HL-60 (cell line): Measurements from ENCODE around the gene GALNT6.

Experiments
- DNase-seq, 2 experiments: peaks; one replicate each; pipeline ENCODE4 v3.0.0-alpha.2; 2010 to 2020; ENCODE audit warnings: low read depth in 1 of 2, low spot score in 1 of 2
- H3K27ac ChIP-seq: fragments of 250-450 bp; sonication (Bioruptor Pico); replicated peaks from 2 replicates; pipeline ENCODE4 v1.5.1; 2020; ENCODE audit warnings: mild to moderate bottlenecking, moderate library complexity
- H3K27me3 ChIP-seq: fragments of 250-450 bp; sonication (Bioruptor Pico); 2 replicates; pipeline ENCODE4 v1.5.1; 2021; ENCODE audit warnings: mild to moderate bottlenecking, moderate library complexity; ENCODE audit not compliant: insufficient read depth, poor library complexity, severe bottlenecking
- H3K4me3 ChIP-seq: replicated peaks from 2 replicates; pipeline ENCODE4 v1.5.1; 2011; ENCODE audit warnings: mild to moderate bottlenecking, control low read depth, low read length; ENCODE audit not compliant: insufficient read depth
- GABPA ChIP-seq: IDR thresholded peaks from 2 replicates; pipeline ENCODE4 v1.6.1; 2012; ENCODE audit warnings: low read depth
- POLR2AphosphoS5 ChIP-seq: IDR thresholded peaks from 2 replicates; pipeline ENCODE4 v1.6.1; 2012; ENCODE audit warnings: low read depth
- SPI1 ChIP-seq: IDR thresholded peaks from 2 replicates; pipeline ENCODE4 v1.6.1; 2012; ENCODE audit warnings: low read depth, mild to moderate bottlenecking, borderline replicate concordance
- TF ChIP-seq, protein P1 (sequence below): IDR thresholded peaks from 2 replicates; pipeline ENCODE4 v1.6.1; 2012; ENCODE audit warnings: low read depth; ENCODE audit not compliant: insufficient replicate concordance
- TF ChIP-seq, protein P2 (sequence below): IDR thresholded peaks from one replicate; pipeline ENCODE4 v1.5.1; 2011; ENCODE audit warnings: low read length, control low read depth, inconsistent platforms; ENCODE audit not compliant: insufficient read depth

GALNT6 gene

DNA sequence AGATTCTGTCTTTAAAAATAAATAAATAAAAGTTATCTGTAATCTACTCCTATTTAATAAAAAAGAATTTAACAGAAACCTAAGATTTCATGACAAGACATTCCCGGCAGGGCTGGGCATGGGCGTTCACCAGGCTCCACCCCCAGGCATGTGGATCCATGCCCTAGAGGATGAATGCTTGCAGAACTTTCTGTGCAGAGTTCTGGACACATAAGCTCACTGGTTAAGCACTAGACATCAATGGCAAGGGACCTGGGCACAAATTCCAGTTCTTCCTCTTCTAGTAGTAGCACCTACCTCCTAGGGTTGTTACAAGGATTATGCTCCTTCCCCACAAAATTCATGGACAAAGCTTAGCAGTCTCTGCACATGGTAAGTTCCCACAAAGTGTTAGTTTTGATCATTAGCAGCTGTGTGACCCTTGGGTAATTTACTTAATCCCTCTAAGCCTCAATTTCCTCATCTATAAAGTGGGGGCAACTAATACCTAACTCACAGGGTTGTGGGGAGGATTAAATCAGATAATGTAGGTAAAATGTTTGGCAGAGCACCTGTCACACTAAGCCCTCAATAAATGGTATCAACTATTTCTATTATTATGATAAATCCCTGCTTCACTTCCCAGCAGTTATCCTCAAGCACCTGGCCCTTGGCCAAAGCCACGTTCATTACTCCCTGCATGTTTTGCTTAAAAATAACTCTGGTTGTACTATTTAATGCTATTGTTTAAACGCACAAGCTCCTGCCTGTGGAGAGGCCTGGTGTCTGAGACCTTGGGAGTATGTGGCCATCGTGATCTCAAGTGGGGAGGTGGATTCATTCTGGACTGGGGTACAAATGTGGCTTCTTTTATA is 9.8 kb downstream of the GALNT6 start:
- no peak overlapping the region for H3K4me3 ChIP-seq
- no peak overlapping the region for H3K27ac ChIP-seq
- TF ChIP-seq SPI1: no peak
- no peak for TF ChIP-seq POLR2AphosphoS5
- TF ChIP-seq, protein P1, sequence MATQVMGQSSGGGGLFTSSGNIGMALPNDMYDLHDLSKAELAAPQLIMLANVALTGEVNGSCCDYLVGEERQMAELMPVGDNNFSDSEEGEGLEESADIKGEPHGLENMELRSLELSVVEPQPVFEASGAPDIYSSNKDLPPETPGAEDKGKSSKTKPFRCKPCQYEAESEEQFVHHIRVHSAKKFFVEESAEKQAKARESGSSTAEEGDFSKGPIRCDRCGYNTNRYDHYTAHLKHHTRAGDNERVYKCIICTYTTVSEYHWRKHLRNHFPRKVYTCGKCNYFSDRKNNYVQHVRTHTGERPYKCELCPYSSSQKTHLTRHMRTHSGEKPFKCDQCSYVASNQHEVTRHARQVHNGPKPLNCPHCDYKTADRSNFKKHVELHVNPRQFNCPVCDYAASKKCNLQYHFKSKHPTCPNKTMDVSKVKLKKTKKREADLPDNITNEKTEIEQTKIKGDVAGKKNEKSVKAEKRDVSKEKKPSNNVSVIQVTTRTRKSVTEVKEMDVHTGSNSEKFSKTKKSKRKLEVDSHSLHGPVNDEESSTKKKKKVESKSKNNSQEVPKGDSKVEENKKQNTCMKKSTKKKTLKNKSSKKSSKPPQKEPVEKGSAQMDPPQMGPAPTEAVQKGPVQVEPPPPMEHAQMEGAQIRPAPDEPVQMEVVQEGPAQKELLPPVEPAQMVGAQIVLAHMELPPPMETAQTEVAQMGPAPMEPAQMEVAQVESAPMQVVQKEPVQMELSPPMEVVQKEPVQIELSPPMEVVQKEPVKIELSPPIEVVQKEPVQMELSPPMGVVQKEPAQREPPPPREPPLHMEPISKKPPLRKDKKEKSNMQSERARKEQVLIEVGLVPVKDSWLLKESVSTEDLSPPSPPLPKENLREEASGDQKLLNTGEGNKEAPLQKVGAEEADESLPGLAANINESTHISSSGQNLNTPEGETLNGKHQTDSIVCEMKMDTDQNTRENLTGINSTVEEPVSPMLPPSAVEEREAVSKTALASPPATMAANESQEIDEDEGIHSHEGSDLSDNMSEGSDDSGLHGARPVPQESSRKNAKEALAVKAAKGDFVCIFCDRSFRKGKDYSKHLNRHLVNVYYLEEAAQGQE: no peak
- no peak for TF ChIP-seq GABPA
- TF ChIP-seq, protein P2, sequence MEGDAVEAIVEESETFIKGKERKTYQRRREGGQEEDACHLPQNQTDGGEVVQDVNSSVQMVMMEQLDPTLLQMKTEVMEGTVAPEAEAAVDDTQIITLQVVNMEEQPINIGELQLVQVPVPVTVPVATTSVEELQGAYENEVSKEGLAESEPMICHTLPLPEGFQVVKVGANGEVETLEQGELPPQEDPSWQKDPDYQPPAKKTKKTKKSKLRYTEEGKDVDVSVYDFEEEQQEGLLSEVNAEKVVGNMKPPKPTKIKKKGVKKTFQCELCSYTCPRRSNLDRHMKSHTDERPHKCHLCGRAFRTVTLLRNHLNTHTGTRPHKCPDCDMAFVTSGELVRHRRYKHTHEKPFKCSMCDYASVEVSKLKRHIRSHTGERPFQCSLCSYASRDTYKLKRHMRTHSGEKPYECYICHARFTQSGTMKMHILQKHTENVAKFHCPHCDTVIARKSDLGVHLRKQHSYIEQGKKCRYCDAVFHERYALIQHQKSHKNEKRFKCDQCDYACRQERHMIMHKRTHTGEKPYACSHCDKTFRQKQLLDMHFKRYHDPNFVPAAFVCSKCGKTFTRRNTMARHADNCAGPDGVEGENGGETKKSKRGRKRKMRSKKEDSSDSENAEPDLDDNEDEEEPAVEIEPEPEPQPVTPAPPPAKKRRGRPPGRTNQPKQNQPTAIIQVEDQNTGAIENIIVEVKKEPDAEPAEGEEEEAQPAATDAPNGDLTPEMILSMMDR: no peak
- no peak for DNase-seq
- H3K27me3 ChIP-seq: no peaks in the 10 kb centered on the region

DNA sequence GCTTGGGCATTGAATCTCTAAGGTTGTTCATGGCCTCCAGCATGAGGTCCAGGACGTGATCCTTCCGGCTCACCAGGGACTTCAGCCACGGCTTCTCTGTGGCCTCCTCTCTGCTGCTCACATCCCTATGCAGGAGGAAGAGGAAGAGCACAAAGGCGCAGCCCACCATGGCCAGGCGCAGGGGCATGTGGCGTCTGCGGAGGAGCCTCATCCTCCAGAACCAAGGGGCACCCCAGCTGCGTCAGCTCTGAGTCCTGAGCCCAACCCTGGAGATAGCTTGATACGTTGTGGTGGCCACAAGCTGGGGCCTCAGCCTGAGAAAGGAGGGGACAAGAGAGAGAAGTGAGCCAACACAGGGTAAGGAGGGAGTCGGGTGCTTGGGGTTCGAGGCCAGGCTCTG is 11.6 kb downstream of the GALNT6 start:
- Histone ChIP-seq H3K4me3 (no peak overlapping the region), H3K27ac (no peak overlapping the region), H3K27me3 (no peaks in the 10 kb centered on the region)
- TF ChIP-seq, protein P2: no peak
- TF ChIP-seq SPI1 (no peak), GABPA (no peak)
- DNase-seq: no peak

DNA sequence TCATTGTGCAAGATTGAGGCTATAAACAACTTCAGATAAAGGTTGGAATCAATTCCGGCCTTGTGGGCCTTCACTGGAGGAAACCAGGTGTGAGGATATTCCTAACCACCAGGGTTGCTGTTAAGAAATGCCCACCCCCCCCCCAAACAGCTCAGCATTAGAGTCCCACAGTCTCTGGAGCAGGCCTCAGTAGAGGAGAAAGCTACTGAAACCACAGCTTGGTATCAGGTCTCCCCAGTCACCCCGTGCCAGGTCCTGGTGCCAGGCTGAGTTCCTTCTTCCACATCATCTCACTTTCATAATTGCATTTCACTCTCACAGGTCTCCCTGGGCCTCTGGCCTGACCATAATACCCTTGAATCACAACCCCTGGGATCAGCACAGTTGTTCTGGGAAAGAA is 12.5 kb downstream of the GALNT6 start:
- no peak overlapping the region for H3K27ac ChIP-seq
- no peak overlapping the region for H3K4me3 ChIP-seq
- no peaks in the 10 kb centered on the region for H3K27me3 ChIP-seq
- TF ChIP-seq, protein P1: no peak
- TF ChIP-seq POLR2AphosphoS5: no peak
- TF ChIP-seq GABPA: no peak
- TF ChIP-seq, protein P2: no peak
- no peak for TF ChIP-seq SPI1
- DNase-seq: no peak
